Measurements from ENCODE around the gene SMC1B.
"Not testable (repeated sequence)": the region's sequence is repeated elsewhere in the genome, so short reads cannot be mapped to it uniquely, and the experiment has no call there.

GRCh38 chr22:45447596-45447995, 34.2 kb upstream of the SMC1B start:
- not testable (repeated sequence) for TF ChIP-seq POLR2A, POLR2AphosphoS5 (IDR thresholded peaks at IDR 0.05)
- TF ChIP-seq, protein P1, sequence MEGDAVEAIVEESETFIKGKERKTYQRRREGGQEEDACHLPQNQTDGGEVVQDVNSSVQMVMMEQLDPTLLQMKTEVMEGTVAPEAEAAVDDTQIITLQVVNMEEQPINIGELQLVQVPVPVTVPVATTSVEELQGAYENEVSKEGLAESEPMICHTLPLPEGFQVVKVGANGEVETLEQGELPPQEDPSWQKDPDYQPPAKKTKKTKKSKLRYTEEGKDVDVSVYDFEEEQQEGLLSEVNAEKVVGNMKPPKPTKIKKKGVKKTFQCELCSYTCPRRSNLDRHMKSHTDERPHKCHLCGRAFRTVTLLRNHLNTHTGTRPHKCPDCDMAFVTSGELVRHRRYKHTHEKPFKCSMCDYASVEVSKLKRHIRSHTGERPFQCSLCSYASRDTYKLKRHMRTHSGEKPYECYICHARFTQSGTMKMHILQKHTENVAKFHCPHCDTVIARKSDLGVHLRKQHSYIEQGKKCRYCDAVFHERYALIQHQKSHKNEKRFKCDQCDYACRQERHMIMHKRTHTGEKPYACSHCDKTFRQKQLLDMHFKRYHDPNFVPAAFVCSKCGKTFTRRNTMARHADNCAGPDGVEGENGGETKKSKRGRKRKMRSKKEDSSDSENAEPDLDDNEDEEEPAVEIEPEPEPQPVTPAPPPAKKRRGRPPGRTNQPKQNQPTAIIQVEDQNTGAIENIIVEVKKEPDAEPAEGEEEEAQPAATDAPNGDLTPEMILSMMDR (IDR thresholded peaks at IDR 0.05 in 8 of 11, conservative IDR thresholded peaks at IDR 0.05 in 3 of 11) = not testable (repeated sequence)

Data from spleen (tissue), 7 donors.